ENCODE measurements around the gene PDE5A.

The PDE5A gene

DNA sequence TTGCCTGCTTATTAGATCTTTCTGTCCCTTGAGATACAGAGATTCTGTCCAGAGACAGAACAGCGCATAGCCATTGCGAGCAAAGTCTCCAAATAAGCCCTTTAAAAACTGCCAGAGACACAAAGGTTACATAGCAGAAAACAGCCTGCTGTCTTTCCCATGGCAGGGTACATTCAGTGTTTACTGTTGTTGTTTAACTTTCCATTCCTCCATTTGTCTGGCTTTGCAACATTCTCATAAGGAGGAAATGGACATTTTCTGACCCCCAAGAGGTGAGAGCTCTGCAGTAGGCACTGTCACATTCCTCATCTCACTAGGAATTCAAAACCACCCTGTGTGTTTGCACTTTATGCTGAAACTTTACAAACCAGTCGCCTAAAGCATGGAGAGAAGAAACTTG lies 48.3 kb downstream of the PDE5A start:
- DNase-seq: no peak

DNA sequence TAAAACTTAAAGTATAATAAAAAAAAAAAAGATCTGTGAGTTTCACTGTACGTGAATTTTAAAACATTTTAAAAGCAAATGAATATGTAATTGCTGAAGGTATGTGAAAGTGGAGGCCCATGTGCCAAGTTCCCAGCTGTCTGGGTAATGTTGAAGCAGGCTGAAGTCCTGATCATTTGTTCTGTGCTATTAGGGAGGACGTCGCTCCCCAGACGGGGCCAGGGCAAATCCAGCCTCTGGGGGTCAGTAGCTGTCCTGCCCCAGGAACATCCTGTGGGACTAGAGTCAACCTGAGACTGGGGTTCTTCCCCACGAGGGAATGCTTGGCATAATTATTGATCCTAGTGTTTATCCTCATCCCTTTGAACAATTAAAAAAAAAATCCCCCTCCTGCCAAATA lies 48.8 kb downstream of the PDE5A start:
- DNase-seq: no peak

DNA sequence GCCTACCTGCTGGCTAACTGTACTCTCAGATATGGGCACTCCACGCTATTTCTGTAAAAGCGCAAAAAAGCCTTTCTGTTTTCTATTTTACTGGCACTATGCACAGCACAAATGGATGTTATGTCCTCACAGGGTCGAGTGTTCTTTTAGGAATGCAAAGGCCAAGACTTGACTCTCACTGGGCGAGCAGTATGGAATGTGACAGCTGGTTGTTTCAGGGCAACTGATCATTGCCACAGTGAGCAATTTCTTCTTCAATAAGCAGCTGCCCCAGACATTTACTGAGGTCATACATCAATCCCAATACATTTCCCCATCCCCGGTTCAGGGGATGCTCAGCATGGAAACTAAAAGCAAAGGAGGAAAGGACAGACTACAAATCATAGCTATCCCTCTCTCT lies 58.2 kb downstream of the PDE5A start:
- DNase-seq: no peak

DNA sequence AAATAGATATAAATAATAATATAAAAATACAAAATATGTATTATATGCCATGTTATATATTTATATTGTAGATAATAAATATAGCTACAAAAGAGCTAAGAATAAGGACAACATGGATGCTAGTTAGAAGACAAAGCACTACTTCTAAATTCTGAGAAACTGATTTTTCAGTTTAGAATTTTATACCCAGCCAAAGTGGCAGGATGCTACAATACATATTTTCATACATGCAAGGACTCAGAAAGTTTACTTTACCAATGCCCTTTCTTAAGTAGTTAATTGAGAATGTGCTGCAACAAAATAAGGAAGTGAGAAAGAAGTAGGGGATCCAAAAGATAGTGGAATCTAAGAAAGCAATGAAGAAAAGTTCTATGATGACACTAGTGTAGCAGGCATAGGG lies 64.5 kb downstream of the PDE5A start:
- no peak for DNase-seq

DNA sequence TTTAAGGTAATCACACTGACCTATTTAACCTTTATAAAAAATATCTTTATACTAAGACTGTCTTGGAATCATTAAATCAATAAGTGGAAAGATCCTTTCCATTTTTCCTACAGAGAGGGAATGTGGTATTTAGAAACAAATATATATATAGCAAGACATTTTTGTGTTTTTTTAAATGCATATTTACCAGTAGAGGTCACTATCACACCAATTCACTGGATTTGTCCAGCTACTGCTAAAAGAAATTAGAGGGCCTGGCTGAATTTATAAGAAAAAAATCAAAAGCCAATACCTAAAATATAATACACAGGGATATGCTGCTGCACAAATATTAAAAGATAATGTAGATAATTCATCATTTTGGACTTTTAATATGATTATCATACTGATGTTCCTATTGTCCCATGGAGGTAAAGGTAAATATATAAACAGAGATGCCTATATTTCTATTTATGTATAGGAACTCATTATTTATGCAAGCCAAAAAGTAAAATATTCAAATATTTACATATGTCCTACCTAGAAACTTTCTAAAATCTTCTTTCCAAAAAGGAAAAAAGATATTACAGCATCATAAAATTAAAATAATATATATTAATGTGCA lies 69.5 kb downstream of the PDE5A start:
- DNase-seq: no peak

DNA sequence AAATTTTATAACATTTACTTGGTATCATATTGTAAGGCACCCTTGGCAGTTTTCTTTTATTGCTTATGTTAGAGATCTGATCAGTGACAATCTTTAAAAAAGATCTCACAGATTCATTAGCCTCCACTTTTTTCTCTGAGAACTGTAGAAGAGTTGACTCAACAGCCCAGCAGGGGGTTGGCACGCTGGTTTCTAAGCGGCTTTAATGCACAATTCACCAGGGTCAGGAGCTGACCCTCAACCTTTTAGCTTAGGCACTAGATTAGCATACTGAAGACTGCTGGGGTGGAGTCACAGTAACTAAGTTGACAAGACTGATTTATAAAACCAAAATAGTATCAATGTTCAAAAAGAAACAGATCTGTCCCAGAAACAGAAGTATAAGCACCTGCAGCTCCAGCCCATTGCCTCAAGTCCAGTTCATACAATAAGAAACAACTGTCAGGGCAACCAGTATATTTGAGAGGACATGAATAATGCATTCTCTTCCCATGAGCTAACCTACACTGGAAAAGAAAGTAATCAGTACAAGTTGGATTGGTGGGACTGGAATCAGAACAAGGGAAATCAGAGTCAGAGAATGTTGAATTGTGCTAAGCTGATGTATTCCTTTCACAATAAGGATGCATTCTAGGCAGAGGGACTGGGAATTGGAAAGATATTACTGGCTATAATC lies 77.6 kb downstream of the PDE5A start:
- DNase-seq: no peak

DNA sequence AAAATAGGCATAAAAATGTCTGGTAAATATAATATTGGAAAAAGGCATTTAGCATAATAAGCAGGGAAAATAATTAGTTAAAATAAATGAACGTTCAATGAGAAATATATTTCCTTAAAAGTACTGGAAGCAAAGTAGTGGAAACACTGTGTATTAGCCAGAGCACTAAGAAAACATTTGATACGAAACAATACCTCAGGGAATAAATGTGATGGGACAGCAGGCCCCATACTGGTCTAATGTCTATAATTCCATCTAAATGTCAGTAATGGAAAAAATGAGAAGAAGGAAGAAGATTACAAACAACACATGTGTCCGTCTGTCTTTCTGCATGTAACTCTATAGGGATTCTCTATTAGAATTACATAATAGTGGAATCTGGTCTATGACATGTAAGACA lies 79.0 kb downstream of the PDE5A start:
- DNase-seq: no peak

DNA sequence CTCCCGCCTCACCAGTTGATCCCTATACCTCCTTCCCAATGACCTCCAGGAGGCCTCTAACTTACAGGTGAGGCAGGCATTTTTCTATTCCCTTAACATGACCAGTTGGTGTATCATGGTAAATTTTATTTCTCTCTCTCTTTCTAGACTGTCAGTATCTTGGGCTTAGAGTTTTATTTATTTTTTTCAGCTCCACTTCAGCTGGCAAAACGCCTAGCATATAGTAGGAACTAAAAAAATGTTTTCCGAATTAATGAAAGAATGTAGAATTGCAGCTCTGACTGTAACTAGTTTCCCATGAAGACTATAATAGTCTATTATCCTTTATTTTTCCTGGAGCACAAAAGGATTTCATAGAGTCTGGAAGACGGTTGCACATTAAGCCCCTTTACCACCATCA lies 84.8 kb downstream of the PDE5A start:
- no peak for DNase-seq

DNA sequence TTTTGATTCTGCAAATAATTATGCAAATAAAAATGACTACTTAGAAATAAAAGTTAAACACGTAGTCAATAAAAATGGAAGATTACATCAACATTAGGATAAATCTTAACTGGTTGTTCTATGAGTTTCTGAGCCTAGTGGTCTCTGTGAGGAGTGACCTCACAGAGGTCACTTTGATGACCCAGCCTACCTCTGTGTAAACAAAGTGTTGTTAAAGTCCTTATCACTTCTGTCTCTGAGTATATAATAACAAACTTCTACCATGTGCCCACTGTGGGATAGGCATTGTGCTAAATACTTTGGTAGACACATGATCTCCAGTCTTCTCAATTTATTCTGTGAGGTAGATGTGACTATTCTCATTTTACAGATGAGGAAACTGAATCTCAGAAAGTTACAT lies 85.4 kb downstream of the PDE5A start:
- no peak for DNase-seq

DNA sequence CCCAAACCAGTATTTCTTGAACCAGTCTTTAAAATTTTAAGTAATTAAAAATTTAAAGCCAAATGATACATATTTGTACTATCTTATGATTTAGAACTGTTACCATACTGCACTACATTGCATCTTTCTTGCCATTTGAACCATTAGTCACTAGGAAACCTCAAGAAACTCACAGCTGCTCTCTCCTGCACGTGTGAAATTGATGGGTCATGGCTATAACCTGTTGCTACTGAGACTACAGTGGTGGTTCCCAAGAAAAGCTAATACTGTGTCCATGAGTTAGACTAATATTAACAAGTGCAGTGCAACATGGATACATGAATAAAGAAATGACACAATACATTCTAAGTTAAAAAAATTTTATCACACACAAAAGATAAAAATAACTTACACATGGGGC lies 88.4 kb downstream of the PDE5A start:
- no peak for DNase-seq

DNA sequence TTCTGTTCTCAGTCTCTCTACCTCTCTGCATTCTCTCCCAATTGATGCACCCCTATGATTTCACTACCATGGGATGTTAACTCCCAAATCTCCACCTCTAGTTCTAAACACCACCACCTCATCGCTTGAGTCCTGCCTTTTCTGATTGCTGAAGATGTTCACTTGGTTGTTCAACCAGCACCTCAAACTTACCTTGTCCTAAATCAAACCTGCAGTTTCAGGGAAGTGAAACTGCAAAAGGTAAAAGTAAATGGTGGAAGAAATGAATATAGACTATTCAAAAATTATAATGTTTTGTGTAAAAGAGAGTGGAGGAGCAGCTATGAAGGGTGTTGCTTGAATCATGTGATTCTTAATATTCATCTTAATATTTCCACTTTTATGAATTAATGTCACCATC lies 91.0 kb downstream of the PDE5A start:
- no peak for DNase-seq

DNA sequence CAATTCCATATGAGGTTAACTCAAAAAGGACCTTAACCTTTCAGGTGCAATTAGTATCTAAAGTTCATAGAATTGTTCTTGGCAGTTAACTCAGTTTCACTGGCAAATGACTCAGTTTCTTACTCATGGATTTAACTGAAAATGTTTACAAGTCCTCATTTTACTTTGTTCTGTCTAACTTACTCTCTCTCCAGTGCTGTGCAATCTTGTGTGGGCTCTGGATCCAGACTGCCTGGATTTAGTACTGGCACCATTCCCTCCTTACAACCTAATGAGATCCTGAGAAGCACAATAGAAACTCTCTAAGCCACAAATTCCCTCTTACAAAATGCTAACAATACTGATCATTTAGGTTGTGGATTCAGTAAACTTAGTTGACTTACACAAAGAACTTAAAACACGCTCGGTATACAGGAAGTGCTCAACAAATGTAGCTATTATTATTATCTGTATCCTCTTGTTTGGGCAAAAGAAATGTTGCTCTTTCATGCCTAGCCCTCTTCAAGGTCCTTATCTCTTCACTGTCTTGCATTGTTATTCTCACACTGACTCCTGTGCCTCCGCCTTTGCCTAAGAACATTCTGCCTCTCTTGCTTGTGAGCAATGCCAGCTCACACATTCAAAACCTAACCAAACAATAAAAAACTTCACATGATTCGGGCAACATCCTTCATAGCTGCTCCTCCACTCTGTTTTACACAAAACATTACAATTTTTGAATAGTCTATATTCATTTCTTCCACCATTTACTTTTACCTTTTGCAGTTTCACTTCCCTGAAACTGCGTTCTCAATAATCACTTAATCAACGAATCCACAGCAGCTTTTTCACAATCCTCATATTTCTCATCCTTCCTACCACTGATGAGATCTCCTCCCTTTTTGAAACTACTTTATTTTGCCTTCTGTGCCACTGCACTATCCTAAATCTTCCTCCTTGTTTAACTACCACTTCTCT lies 91.8 kb downstream of the PDE5A start:
- DNase-seq: no peak

DNA sequence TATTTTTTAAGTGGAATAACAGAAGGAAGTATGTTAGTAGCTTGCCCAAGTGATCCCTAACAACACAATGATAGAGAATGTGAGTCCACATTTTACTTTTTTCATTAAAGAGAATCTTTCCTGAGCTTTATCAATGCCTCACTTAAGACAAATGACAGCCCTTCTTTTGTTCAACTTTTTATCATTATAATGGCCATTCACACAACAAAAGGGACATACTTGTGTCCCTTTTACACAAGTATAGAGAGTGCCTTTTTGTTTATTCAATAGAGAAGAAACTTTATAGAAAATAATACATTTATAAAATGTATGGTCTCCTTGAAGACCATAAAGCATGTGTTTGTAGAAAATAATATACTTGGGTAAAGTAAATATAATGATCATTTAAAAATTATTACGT lies 96.3 kb downstream of the PDE5A start:
- no peak for DNase-seq

DNA sequence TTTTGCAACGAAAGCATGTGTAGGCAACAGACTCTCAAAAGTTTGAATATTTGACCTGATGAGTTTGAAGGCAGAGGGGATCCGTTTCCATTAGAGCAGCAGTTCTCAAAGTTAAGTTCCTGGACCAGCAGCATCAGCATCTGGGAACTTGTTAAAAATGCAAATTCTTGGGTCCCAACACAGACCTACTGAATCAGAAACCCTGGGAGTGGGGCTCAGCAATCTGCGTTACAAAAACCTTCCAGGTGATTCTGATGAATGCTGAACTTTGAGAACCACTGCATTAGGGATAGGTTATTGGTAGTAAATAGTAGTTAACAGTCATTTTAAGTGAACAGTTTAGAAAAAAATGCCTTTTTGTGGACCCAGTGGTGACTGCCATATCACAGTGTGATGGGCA lies 98.8 kb downstream of the PDE5A start:
- no peak for DNase-seq

DNA sequence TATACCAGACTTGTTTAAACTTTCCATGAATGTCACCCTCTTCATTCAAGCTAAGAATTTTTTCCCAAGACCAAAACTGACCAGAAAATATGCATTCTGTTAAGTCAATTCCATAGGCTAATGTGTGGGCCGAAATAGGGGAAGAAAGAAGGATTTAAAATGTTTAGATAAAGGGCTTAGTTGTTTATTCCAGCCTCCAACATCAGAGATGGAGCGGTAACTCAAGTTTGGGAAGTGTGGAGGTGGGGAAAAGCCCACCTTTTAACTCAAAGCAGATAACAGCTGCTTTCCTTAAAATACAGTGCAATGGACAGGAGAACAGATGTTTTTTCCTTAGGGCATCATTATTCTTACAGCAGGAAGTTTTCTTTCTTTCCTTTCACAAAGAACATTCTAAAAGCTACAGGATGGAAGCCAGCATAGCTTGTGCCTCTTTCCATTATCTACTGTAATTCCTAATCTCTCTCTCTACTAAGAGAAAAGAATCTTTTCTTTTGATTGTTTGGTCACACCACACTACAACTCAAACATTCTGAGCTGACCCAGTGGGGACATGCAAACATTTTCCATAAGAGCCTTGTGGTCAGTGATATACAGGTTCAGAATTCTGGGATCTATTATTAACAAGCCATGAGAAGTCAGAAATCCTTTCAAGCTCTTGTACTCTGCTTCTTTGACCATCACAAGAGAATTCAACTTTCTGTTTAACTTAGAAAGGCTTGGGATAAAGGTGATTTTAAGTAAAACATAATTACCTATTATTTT lies 101.6 kb downstream of the PDE5A start:
- DNase-seq: no peak

DNA sequence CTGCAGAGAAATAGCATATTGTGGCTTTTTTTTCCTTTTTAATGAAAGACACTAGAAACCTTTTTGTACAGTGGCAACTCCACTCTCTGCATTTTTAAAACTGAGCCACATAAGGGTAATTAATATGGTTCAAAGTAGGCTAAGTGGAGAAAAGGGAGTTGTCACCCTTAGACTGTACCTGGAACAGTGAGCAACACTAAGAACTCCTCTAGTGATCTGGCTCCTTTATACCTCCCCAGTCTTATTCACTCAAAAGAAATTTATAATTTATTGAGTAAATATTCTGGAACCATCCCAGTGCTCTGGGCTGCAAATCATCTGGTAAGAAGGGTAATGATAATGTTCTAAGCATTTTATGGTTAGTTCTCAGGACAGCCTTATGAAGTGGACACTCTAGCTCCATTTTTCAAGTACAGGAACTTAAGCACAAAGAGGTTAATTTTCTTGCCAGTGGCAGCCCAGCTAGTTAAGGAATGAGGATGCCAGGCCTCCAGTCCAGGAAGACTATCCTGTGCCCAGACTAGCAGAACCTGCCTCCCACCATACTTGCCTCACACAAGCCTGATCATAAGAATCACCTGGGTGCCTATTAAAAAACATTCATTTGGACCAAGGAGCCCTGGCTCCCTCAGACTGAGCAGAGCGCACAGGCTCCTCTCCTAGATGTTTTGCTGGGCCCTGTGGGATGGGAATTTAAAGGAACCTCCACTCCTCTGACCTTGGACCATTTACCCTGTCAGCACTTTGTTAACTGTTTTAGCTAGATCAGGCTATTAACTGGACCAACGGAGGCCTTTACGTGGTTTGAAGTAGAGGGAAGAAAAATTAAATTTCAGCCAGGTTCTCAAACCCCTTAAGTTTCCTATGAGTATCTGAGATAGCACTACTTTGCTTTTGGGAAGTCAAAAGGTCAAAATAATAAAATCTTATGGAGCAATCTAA lies 102.6 kb downstream of the PDE5A start:
- no peak for DNase-seq

DNA sequence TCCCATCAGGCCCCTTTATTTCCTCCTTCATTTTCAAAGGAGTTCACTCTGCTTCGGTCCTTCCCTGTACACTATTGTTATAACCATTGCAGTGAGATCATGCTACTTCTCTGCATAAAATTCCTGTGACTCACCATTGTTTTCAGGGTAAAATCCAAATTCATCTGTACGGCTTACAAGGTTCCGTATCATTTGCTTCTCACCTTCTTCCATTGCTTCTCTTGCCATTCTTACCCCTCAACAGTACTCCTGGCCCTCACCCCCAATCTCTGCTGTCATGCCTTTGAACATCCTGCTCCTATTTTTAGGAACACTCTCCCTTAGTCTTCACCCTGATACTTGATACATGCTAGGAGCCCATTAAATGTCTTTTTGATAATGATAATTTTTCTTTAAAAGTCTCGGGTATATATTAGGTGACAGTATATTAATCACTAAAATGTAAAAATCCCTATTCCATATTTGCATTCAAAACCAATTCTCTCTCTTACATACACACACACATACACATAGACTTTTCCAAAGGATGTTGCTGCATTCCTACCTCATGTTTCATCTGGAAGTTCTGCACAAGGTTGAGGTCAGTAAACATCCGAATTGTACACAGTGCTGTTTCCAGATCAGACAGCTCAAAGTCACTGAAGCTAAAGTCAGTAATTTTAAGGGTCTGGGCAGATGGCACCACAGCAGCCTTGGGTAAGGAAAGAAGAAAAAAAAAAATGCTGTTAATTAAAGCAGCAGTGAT lies 103.4 kb downstream of the PDE5A start:
- no peak for DNase-seq

DNA sequence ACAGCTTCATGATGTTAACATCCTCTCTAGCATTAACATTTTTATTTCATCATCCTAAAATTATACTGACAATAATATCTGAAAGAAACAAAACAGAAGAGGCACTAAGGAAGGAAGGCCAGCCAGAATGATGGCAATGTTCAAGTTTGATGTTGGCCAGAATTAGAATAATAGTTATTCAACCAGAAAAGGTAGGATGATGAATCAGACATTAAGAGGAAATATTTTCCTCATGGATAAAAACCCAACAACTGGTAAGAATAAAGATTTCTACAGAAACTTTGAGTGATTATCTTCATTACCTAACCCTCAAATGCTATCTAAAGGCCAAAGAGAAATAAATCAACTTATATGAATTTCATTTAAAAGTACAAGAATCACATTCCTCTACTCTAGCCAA lies 105.2 kb downstream of the PDE5A start:
- no peak for DNase-seq

DNA sequence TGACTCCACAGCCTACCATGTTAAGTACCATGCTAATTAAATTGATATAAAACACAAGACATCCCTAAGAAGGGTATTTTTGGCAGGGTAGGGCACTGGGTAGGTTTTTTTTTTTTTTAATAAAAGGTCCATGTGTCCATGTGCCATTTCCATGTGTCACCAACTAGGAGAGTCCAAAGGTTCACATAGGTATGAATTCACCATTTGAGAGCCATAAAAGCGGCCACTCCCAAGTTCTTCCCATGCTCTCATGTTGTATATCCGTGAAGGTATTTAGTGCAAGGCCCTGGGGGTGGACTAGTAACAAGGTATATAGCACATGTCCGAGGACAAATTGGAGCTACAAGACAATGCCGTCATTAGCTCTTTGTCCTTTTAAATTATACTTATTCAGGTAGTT lies 107.3 kb downstream of the PDE5A start:
- no peak for DNase-seq

DNA sequence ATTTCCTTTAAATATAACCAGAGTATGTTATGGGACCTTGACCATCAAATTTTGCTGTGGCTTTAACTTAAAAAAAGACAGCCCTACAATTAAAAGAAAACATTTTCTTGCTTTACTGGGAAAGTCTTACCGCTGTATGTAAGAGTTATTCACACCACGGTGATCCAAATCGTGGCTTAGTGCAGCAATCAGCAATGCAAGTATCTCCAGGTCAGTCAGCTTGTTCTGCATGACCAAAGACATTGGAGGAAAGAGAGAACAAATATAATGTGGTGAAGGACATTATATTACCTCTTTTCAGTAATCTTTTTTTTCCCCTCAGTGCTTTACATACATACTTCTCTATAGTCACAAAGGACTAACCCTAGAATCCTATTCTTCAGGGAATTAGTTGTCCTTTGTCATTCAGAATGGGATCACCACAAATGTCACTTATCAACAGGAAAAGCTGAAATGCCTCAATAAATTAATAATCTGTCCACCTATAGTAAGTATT lies 109.6 kb downstream of the PDE5A start:
- DNase-seq: no peak

DNA sequence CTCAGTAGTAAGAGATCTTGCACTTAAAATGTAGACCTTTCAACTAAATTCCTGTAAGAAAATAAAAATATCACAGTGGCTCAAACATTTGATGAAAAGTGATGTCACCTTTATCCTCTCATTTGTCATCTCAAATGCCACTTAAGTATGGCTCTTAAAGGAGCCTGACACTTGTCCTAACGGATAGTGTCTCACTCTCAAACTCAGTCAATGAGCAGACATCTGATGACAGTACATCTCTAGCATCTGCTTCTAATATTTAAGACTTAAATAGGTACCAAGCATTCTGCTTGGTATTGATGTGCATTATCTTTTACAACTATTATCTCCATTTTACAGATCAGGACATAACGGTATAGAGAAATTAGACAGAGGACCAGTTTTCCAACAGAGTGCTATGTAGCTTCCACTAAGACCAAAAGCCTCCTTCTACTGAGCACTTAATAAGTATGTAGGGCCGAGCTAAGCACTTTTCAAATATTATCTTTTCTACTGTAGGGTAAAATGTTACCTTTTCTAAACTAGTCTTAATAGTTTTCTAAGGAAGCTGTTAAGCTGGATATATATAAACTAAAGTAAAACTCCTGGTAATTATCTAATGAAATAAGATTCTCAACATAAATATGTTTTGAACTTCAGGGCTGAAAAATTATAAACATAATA lies 110.2 kb downstream of the PDE5A start:
- no peak for DNase-seq
